Head of caudate nucleus (tissue), 42 donors: ENCODE data around the gene MAP4K1.
A peak's percentile ranks its signal among the peaks of the same experiment; 100 is the strongest.
"Not testable (repeated sequence)": the region's sequence is repeated elsewhere in the genome, so short reads cannot be mapped to it uniquely, and the experiment has no call there.

Experiments used
- DNase-seq, 42 donors: peaks; one replicate each; pipeline versions ENCODE4 v3.0.0 to v3.0.0-alpha.2; 2020 to 2021; ENCODE audit warnings: mixed read lengths in 7 of 42
- intact Hi-C: fragments of 100-400 bp; cut with DNase I; formaldehyde crosslinking; loops from one replicate; pipeline ENCODE4 v1.15.0; 2022

The MAP4K1 gene

GRCh38 chr19:38596057-38596981 is 21.4 kb downstream of the MAP4K1 start:
- peak in 23 of 42 donors; percentile 7 to 57 (median 24) for DNase-seq
- intact Hi-C loops, result no loop called here

DNA sequence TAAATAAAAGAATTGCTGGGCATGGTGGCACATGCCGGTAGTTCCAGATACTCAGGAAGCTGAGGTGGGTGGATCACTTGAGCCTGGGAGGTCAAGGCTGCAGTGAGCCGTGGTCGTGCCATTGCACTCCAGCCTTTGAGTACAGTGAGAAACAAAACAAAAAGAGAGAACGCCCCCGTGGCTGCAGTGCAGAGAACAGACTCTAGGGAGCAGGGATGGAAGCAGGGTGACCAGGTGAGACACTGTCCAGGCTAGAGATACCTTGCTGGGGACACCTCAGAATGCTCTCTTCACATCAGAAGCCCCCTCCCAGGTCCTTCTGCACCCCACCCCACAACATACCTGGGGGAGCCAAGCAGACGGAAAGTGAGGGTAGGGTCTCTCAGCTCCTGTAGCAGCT is 24.8 kb downstream of the MAP4K1 start:
- DNase-seq, result no peak
- intact Hi-C loops, result no loop called here

GRCh38 chr19:38588041-38588440 is 29.7 kb downstream of the MAP4K1 start:
- DNase-seq, result no peak
- intact Hi-C loops, result no loop called here

- intact Hi-C loops, result no loop called here
- DNase-seq, result no peak
These were observed 30.2 kb downstream of the MAP4K1 start for GRCh38 chr19:38587562-38587961.

DNA sequence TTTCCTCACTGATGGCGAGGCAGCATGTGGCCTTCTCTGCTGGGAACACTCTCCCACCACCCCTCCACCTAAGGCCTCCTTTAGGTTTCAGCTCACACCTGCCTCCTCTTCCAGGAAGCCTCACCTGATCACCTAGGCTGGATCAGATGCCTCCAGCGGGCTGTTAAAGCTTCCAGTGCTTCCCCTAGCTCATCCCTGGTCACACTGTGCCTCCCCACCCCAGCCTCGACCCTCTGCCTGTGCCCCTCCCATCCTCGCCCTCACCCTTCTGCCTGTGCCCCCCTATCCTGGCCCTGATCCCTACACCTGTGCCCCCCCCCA is 33.8 kb downstream of the MAP4K1 start:
- no peak for DNase-seq
- intact Hi-C loops, result no loop called here

- peak in 1 of 42 donors; percentile 7 for DNase-seq
- intact Hi-C loops, result no loop called here
These were observed 34.4 kb downstream of the MAP4K1 start for GRCh38 chr19:38583219-38583984.

GRCh38 chr19:38580080-38580479 is 37.7 kb downstream of the MAP4K1 start:
- intact Hi-C loops, result no loop called here
- no peak for DNase-seq

GRCh38 chr19:38579304-38579703 is 38.4 kb downstream of the MAP4K1 start:
- DNase-seq, intact Hi-C loops: not testable (repeated sequence)

GRCh38 chr19:38577826-38578225 is 39.9 kb downstream of the MAP4K1 start:
- no peak for DNase-seq
- intact Hi-C loops, result no loop called here

GRCh38 chr19:38571682-38572081 is 46.1 kb downstream of the MAP4K1 start:
- intact Hi-C loops, result no loop called here
- DNase-seq, result no peak

DNA sequence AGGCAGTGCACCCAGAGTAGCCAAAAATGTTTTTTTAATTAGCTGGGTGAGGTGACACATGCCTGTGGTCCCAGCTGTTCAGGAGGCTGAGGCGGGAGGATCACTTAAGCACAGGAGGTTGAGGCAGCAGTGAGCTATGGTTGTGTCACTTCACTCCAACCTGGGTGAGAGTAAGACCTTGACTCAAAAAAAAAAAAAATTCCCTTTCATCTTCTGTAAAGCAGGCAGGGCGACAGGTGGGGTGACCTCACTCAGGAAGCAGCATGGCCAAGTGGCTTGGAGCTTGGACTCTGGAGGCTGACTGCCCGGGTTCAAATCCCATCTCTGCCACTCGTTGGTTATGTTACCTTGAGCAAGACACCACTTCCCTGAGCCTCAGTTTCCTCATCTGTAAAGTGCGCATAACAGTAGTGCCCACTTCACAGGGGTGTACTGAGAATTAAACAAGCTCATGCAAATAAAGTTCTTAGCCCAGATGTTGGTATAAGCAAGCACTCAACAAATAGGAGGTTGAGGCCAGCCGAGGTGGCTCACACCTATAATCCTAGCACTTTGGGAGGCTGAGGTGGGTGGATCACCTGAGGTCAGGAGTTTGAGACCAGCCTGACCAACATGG is 48.3 kb downstream of the MAP4K1 start:
- DNase-seq, result no peak
- intact Hi-C loops, result no loop called here

GRCh38 chr19:38565691-38566105 is 52.1 kb downstream of the MAP4K1 start:
- DNase-seq, result no peak
- intact Hi-C loops, result no loop called here

- DNase-seq, result no peak
- intact Hi-C loops, result no loop called here
These were observed 52.6 kb downstream of the MAP4K1 start for GRCh38 chr19:38564981-38565690.

GRCh38 chr19:38563475-38563874 is 54.3 kb downstream of the MAP4K1 start:
- intact Hi-C loops, result no loop called here

GRCh38 chr19:38562096-38562495 is 55.7 kb downstream of the MAP4K1 start:
- intact Hi-C loops, result no loop called here
- DNase-seq, result no peak

More at GRCh38 chr19:38563475-38563874, 54.3 kb downstream of the MAP4K1 start:
- DNase-seq, result no peak

GRCh38 chr19:38561658-38562057 is 56.1 kb downstream of the MAP4K1 start:
- intact Hi-C loops, result no loop called here
- DNase-seq, result no peak

- DNase-seq, result no peak
These were observed 56.6 kb downstream of the MAP4K1 start for GRCh38 chr19:38561053-38561606.

GRCh38 chr19:38559428-38560401 is 58.0 kb downstream of the MAP4K1 start:
- intact Hi-C loops, result no loop called here
- no peak for DNase-seq

More at GRCh38 chr19:38561053-38561606, 56.6 kb downstream of the MAP4K1 start:
- intact Hi-C loops, result no loop called here
